ENCODE data around the gene SAFB2. TPM values are rescaled to one million over a fixed set of nuclear protein-coding genes. Genes with fewer than 3 reads are reported as not detected.

Gene SAFB2
- 70.3 and 76.1 TPM in 2 replicates for total RNA-seq (2021)
- long read RNA-seq, partial matches to known transcripts: 206 of 224 reads
- long read RNA-seq, other reads (novel, unspliced or antisense): 18 of 224 reads

DNA sequence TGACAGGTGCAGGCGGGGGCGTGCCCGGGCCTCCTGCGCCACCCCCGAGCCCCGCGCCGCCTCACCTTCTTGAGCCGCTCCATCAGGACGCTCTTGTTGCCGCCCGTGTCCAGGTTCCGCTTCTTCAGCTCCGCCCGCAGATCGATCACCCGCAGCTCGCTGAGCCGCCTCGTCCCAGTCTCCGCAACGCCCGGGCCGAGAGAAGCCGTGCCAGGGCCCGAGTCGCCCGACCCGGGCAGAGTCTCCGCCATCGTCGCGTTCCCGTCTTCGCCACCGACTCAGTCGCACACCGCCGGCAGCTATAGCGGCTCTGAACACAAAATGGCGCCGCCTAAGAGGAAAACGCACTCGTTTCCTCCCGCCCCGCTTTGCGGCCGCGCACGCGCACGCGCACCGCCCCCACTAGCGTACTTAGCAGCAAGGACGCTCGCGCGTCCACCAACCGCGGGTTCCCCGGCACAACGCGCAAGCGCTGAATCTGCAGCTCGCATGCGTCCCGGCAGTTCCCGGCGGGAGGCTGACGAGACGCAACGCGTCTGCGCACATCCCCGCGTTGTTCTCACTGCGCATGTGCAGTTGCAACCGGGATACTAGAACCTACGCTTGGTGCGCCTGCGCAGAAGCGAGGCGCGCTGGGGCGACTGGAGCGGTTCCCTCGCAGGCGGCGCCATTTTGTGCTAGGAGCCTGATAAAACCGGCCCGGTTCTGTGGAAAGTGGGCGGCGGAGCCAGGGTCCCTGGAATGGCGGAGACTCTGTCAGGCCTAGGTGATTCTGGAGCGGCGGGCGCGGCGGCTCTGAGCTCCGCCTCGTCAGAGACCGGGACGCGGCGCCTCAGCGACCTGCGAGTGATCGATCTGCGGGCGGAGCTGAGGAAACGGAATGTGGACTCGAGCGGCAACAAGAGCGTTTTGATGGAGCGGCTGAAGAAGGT, at the start of gene SAFB2, which contains the start of gene SAFB:
Gene SAFB2 (minus strand): TSS at position 312 of the 932 bp plus-strand sequence. CDS start 61 bp downstream, at position 251.
Gene SAFB (plus strand): TSS at position 619 of the 932 bp plus-strand sequence. CDS start 123 bp downstream, at position 742.
- peak within 1 kb of the TSS; percentile 43 for H3K18ac ChIP-seq (ENCODE audit: insufficient read length, low read depth, low read length)
- peak within 1 kb of the TSS; percentile 92 for H3K14ac ChIP-seq (ENCODE audit: insufficient read depth, low read length)
- H3K27ac ChIP-seq (ENCODE audit: insufficient read length, low read depth, low read length): no peak within 1 kb of the TSS
- no peak within 1 kb of the TSS for H4K5ac ChIP-seq (ENCODE audit: insufficient read length, low read depth, low read length)
- no peaks in the 10 kb centered on the region for H3K9me3 ChIP-seq (ENCODE audit: control insufficient read depth, low read depth, low read length)
- H2BK15ac ChIP-seq (ENCODE audit: low read depth, low read length): no peak within 1 kb of the TSS
- H3T11ph ChIP-seq (ENCODE audit: low read length): no peak within 1 kb of the TSS
- H2BK20ac ChIP-seq (ENCODE audit: low read depth, low read length, poor library complexity, severe bottlenecking): no peak within 1 kb of the TSS
- peaks cover 61% of the 10 kb centered on the region for H3K79me2 ChIP-seq (ENCODE audit: insufficient read depth, low read length)
- H3K27ac Mint-ChIP-seq: peak within 1 kb of the TSS; percentile 100
- DNase-seq: peak; percentile 99
- H3K4ac ChIP-seq (ENCODE audit: low read depth, low read length): no peak within 1 kb of the TSS
- peak within 1 kb of the TSS; percentile 100 for H3K4me3 Mint-ChIP-seq
- H2AFZ ChIP-seq (ENCODE audit: low read length): no peak within 1 kb of the TSS
- peak within 1 kb of the TSS; percentile 35 for H2BK5ac ChIP-seq (ENCODE audit: insufficient read length, low read length)
- H3K9me3 Mint-ChIP-seq: peaks cover 0 to 3% of the 10 kb centered on the region in 2 experiments; a peak in 3 of 5 replicates
- H3K56ac ChIP-seq (ENCODE audit: insufficient read length, low read depth, low read length): no peak within 1 kb of the TSS
- peaks cover 51 to 78% (median 65%) of the 10 kb centered on the region in 3 experiments for H3K36me3 Mint-ChIP-seq (ENCODE audit: insufficient read depth in 1 of 3, low read depth in 3 of 3)
- H3K4me2 ChIP-seq (ENCODE audit: insufficient read depth, insufficient read length, low read length): peak within 1 kb of the TSS; percentile 76
- H4K20me1 ChIP-seq (ENCODE audit: control insufficient read depth, insufficient read depth, insufficient read length): no peaks in the 10 kb centered on the region
- H3K4me1 ChIP-seq (ENCODE audit: insufficient read depth, low read length): no peaks in the 10 kb centered on the region; the same call in 1 of the 2 replicates
- no peak within 1 kb of the TSS for H2BK120ac ChIP-seq (ENCODE audit: low read depth, low read length, poor library complexity, severe bottlenecking)
- no peak within 1 kb of the TSS for H4K8ac ChIP-seq (replicated peaks; ENCODE audit: insufficient read length, low read depth, low read length)
- peak within 1 kb of the TSS; percentile 92 for H3K9ac ChIP-seq (ENCODE audit: extremely low read depth, insufficient read length, low read length)
- WGBS (ENCODE audit: extremely low coverage, insufficient read length, low lambda C conversion rate): no CpG with 5 or more reads among the region's 116 CpGs
- no peaks in the 10 kb centered on the region for H3K27me3 ChIP-seq (ENCODE audit: insufficient read depth, low read length)
- H3K79me1 ChIP-seq (ENCODE audit: insufficient read depth, low read depth, low read length, poor library complexity, severe bottlenecking): peaks cover 20% of the 10 kb centered on the region
- TF ChIP-seq, protein P1, sequence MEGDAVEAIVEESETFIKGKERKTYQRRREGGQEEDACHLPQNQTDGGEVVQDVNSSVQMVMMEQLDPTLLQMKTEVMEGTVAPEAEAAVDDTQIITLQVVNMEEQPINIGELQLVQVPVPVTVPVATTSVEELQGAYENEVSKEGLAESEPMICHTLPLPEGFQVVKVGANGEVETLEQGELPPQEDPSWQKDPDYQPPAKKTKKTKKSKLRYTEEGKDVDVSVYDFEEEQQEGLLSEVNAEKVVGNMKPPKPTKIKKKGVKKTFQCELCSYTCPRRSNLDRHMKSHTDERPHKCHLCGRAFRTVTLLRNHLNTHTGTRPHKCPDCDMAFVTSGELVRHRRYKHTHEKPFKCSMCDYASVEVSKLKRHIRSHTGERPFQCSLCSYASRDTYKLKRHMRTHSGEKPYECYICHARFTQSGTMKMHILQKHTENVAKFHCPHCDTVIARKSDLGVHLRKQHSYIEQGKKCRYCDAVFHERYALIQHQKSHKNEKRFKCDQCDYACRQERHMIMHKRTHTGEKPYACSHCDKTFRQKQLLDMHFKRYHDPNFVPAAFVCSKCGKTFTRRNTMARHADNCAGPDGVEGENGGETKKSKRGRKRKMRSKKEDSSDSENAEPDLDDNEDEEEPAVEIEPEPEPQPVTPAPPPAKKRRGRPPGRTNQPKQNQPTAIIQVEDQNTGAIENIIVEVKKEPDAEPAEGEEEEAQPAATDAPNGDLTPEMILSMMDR (conservative IDR thresholded peaks at IDR 0.05): no peak
- H3K23ac ChIP-seq (ENCODE audit: insufficient read length, low read depth, low read length): no peak within 1 kb of the TSS
- no peak within 1 kb of the TSS for H2AK5ac ChIP-seq (ENCODE audit: insufficient read length, low read length)
- no peak within 1 kb of the TSS for H2BK12ac ChIP-seq (ENCODE audit: insufficient read length, low read depth, low read length)
- H3K4me1 Mint-ChIP-seq: peaks cover 35 to 39% of the 10 kb centered on the region in 2 experiments
- H3K23me2 ChIP-seq (ENCODE audit: insufficient read length, low read depth, low read length, poor library complexity, severe bottlenecking): peaks cover 14% of the 10 kb centered on the region
- no peak within 1 kb of the TSS for H4K91ac ChIP-seq (ENCODE audit: insufficient read length, low read depth, low read length)
- peaks cover 4% of the 10 kb centered on the region; the same call in 1 of the 2 replicates for H3K27me3 Mint-ChIP-seq (ENCODE audit: low read depth)
